ENCODE measurements around the gene SQSTM1.
"Not testable (repeated sequence)": the region's sequence is repeated elsewhere in the genome, so short reads cannot be mapped to it uniquely, and the experiment has no call there.

The SQSTM1 gene

GRCh38 chr5:179820483-179821297, at the start of gene SQSTM1:
Gene SQSTM1 (plus strand): TSS chr5:179820905. CDS start chr5:179820937, 32 bp downstream.
- peak; percentile 73 to 76 for DNase-seq (ENCODE audit: low read depth in 2 of 2)

DNA sequence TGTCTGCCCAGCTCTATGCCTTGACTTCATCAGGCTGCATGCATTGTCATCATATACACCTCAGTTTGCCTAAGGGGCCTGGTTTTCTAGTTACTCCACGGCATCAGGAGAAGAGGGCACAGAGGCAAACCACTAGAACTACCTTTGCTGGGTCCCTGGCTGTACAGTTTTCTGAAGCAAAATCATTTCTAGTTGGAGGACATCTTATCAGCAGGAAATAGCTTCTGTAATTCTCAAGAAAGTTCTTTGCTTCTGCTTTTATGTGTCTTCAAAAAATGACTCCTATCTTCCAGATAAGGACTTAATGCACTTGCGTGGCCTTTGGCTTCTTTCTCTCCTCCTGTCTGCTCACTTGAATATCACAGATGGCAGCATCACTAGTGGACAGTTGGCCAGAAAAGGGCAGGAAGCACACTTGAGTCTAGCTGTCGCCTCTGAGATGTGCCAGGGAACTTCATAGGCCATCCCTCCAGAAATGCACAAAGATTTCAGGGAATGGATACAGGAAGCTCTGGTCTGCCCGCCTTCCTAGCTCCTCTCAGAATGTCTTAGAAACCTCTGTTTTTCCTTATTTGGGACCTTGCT, 49.3 kb upstream of the SQSTM1 start:
- DNase-seq (ENCODE audit: low read depth in 2 of 2), result no peak

- DNase-seq (ENCODE audit: low read depth in 2 of 2), result no peak
Measured at GRCh38 chr5:179772351-179772750, 48.4 kb upstream of the SQSTM1 start.

- DNase-seq (ENCODE audit: low read depth in 2 of 2), result no peak
Measured at GRCh38 chr5:179773686-179774040, 47.0 kb upstream of the SQSTM1 start.

DNA sequence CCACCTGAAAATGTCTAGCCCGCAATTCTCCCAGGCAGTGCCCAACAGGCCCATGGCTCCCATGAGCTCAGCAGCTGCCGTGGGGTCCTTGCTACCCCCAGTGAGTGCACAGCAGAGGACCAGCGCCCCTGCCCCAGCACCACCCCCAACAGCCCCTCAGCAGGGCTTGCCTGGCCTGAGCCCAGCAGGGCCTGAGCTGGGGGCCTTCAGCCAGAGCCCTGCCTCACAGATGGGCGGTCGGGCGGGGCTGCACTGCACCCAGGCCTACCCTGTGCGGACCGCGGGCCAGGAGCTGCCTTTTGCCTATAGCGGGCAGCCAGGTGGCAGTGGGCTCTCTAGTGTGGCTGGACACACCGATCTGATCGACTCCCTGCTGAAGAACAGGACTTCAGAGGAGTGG, 46.3 kb upstream of the SQSTM1 start:
- no peak for DNase-seq (ENCODE audit: low read depth in 2 of 2)

DNA sequence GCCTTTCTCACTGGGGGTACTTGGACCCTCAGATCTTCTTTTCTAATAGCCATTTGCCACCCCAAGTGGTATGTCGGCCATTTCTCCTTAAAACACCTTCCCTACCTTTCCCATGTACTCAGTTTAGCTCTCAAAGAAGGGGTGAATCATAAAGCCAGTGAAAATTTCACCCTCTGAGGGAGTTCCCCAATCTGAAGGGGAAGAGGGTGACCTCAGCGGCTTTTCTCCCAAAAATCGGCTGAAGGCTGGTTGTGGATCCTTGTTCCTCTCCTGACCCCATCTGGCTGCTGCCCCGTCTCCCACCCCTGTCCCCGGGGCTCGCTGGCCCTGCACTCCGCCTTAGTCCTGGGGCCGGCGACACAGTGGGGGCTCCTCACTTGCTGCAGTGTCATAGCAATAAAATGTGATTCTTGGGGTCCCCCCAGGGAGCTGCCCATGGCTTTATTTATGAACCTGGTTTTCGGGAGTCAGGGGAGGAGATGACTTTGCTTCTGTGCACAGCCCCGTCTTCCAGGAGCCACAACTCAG, 44.2 kb upstream of the SQSTM1 start:
- no peak for DNase-seq (ENCODE audit: low read depth in 2 of 2)

DNA sequence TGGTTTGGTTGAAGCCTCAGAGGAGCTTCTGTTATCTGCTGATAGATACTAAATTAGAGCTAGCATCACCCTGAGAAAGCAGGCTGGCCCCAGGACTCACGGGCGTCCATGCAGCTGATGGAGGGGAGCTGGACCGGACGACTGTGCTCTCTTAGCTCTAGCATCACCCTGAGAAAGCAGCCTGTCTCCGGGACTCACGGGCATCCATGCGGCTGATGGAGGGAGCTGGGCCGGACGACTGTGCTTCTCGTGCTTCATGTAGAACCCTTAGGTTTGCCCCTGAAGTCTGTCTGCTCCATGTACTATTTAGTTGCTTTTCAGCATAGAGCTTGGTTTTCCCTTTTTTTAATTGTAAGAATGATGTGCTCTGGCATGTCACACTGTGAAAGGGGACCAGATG, 43.2 kb upstream of the SQSTM1 start:
- DNase-seq (ENCODE audit: low read depth in 2 of 2), result no peak

GRCh38 chr5:179777909-179778308, 42.8 kb upstream of the SQSTM1 start:
- no peak for DNase-seq (ENCODE audit: low read depth in 2 of 2)

DNA sequence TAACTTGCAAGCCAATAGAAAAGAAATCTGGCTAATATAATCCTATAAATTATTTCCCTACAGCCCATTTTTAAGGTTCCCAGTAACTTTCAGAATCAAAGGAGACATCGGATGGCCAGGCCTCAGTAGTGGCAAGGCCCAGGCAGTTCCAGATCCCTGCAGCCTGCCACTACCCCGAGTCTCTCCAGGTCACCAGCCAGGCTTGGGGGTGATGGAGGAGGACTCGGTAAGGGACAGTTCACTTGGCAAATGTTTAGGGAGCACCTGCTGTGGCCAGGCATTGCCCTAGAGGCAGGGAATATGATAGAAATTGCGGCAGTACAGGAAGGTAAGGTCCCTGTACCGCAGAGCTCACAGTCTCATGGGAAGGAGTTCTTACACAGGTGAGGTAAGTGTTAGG, 42.1 kb upstream of the SQSTM1 start:
- DNase-seq (ENCODE audit: low read depth in 2 of 2), result no peak

DNA sequence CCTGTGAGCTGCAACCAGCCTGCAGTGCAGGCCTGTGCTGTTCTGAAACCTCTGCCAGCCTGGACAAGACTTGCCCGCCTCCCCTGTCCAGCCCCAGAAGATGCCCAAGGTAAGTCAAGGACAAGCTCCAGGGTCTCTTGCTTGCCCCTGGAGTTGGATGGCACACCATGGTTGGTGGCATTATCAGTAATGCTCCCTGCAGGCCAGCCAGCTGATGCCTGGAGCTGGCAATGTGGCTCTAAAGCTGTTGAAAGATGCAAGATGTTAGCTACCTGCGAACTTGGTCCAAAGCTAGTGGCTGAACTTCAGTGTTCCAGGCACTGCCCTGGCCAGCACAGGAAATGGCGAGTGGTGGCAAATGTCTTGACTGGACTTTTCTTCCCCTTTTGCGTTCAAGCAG, 40.9 kb upstream of the SQSTM1 start:
- no peak for DNase-seq (ENCODE audit: low read depth in 2 of 2)

DNA sequence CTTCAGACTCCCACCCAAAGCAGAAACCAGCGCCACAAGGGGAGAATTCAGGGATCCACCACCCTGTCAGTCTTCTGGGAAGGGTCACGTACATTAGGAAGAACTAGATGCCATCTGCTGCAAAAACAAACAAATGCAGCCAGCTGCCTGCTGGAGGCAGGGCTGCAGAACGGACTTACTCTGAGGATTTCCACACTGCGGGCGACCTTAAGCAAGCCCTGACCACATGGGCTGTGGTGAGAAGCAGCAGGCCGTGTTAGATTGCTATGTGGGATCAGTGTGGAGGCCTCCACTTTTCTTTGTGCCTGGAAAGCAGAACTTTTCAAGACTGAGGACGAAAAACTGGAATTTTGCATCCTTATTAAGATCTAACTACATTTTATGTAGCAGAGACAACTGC, 40.3 kb upstream of the SQSTM1 start:
- DNase-seq (ENCODE audit: low read depth in 2 of 2), result no peak

DNA sequence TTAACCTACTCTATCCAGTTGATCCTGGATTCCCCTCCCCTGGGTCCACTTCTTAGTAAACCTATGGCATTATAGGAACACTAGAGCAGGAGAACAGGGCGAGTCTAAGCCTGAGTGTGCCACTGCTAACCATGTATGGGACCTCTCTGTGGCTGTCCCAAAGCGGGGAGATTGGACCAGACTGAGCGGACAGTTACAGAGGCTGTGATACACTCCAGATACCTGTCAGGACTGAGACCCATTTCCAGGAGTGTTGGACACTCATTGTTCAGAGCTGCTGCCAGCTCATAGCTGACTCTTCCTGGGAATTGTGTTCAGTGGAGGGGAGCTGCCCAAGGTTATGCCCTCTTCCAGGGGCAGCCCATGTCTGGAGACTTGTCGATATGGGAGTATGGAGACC, 38.9 kb upstream of the SQSTM1 start:
- DNase-seq (ENCODE audit: low read depth in 2 of 2), result no peak

- no peak for DNase-seq (ENCODE audit: low read depth in 2 of 2)
Measured at GRCh38 chr5:179783128-179783527, 37.6 kb upstream of the SQSTM1 start.

DNA sequence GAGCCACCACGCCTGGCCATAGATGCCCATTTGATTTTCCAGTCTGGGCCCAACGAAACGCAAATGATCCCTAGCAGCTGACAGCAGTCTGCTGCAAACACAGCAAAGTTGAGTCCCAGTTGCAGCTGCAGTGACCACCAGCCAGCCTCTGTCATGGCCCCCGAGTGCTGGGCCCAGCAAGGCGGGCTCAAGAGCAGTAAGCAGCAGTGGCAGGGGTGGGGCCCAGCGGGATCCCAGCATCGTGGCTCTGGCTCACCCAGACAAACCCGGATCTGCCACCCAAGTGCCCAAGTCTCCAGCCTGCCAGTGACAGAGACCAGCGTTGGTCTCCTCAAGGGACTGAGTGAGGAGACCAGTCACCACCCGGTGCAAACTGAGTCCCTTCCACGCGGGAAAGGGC, 33.8 kb upstream of the SQSTM1 start:
- DNase-seq (ENCODE audit: low read depth in 2 of 2), result no peak

DNA sequence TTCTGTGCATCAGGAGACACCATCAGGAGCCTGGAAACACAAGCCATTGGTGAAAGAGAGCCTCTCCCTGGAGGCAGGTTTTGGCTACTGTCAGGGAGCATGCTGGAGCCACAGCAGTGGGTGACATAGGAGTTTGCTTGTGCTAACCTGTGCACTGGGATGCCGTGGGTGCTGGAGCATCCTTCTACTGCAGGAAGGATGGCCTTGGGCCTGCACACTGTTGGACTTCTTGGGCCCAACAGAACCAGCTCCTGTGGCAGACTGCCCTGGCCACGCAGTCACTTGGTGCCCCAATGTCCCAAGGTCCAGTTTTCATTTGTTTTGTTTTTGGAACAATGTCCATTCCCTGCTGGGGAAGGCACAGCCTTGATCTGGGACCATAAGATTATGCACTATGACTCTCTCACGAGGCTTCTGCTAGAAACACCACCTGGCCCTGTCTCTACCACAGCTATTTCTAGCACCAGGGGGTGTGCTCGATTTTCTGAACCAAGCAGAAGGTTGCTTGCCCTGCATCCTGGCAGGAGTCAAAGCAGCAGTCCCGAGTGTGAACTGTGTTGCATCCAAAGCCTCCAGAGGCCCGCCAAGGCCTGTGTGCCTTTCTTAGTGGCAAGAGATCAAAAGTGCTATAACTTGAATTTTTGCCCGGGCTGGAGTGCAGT, 32.4 kb upstream of the SQSTM1 start:
- DNase-seq (ENCODE audit: low read depth in 2 of 2), result no peak

GRCh38 chr5:179789278-179789677, 31.4 kb upstream of the SQSTM1 start:
- DNase-seq (ENCODE audit: low read depth in 2 of 2), result not testable (repeated sequence)

GRCh38 chr5:179791881-179792611, 28.7 kb upstream of the SQSTM1 start:
- DNase-seq (ENCODE audit: low read depth in 2 of 2), result no peak

- DNase-seq (ENCODE audit: low read depth in 2 of 2), result no peak
Measured at GRCh38 chr5:179792612-179793467, 27.9 kb upstream of the SQSTM1 start.

- DNase-seq (ENCODE audit: low read depth in 2 of 2), result no peak
Measured at GRCh38 chr5:179793468-179794139, 27.1 kb upstream of the SQSTM1 start, which contains the start of gene LTC4S. Gene LTC4S (plus strand): TSS chr5:179793986. CDS start chr5:179794081, 95 bp downstream.

GRCh38 chr5:179794171-179794570, 26.5 kb upstream of the SQSTM1 start:
- DNase-seq (ENCODE audit: low read depth in 2 of 2), result no peak

Measured in stimulated activated CD4-positive, alpha-beta T cell treated with anti-CD3 and anti-CD28 coated beads, Interleukin-4, amount 100 ng/mL, for 48 hours (primary cell).